Measurements from ENCODE around the gene SHISA8.
"Not testable (repeated sequence)": the region's sequence is repeated elsewhere in the genome, so short reads cannot be mapped to it uniquely, and the experiment has no call there.

The SHISA8 gene

GRCh38 chr22:41899110-41899509, 15.8 kb downstream of the SHISA8 start:
- DNase-seq (ENCODE audit: low read depth in 2 of 2) = no peak

DNA sequence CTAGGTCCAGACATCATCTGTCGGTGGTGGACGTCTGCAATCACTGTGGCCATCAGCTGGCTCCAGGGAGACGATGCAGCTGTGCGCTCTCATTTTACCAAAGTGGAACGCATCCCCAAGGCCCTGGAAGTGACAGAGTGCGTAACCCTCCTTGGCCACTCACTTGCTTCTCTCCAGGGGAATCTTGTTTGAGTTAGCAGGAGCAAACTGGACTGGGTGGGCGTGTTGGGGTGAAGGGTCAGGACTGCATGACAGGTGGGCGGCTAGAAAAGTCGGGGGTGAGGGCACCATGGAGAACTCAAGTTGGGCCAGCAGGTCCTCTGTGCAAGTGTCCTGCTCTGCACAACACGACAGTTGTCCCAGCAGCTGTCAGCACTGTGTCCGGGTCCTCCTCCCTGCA, 16.2 kb downstream of the SHISA8 start:
- no peak for DNase-seq (ENCODE audit: low read depth in 2 of 2)

DNA sequence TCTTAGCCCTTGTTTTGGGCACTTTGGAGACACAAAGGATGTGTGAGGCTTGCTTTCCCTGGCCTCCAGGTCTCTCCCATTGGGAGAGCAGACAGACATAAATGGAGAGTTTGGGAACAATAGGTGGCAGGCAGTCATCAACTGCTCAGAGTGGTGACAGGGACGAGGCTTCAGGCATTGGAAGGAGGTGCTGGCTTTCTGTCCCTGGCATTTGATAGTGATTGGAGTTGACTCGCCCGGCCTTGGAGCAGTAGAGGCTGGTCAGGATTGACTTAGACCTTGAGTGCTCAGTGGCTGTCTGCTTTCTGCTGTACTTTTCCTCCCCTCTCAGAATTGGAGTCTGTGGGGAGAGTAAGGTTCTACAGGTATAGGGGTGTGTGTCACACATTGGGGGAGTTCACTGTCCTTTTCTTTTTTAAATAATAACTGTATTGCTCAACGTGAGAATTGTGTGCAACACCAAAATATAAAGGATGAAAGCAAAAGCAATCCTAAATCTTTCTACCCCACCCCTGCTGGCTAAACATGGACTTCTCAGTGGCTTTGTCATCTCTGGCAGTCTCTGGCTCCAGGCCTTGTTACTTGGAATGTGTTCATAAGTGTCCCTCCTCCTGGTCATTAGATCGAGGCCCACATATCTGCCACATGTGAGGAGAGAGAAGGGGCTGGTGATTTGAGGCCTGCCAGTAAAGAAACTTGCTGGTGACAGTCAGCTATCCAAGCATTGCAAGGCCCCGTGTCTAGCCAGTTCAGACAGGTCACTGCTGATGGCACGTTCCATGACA, 21.1 kb downstream of the SHISA8 start:
- DNase-seq (ENCODE audit: low read depth in 2 of 2) = no peak

- no peak for DNase-seq (ENCODE audit: low read depth in 2 of 2)
Measured at GRCh38 chr22:41892721-41893120, 22.2 kb downstream of the SHISA8 start.

DNA sequence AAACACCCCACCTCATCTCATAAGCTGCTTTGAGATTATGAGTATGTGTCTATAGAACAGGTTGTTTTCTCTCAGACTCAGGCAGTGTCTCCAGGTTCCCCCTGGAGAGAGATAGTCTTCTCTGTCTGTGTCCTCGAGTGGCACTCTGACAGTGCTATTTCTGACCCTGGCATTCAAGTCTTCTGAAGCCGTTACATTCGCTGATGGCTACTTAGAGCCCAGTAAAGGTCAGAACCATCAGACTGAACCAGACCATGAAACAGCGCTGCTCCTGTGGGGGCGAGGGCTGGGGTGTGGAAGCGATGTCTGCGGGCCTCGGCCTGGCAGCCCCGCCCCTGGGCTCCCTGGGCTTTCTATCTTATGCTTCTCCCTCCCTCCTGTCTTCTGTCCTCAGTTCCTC, 23.5 kb downstream of the SHISA8 start:
- no peak for DNase-seq (ENCODE audit: low read depth in 2 of 2)

GRCh38 chr22:41888627-41889200, 26.2 kb downstream of the SHISA8 start:
- no peak for DNase-seq (ENCODE audit: low read depth in 2 of 2)

- DNase-seq (ENCODE audit: low read depth in 2 of 2) = no peak
Measured at GRCh38 chr22:41885516-41885915, 29.4 kb downstream of the SHISA8 start.

DNA sequence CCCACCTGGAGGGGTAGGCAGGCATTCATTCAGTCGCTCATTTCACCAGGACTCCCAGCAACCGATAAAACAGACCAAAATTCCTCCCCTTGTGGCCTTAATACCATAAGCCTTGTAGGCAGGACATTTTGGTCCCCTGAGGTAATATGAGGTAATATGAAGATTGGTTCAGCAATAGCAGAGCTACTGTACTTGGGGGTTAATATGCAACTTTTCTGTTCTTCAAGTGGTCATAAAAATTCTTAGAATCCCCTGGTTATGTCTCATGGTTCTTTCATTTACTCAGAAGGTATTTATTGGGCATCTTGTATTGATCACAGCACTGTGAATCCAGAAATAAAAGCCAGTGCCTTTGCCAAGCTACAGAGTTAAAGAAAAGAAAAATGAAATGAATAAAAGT, 29.8 kb downstream of the SHISA8 start:
- no peak for DNase-seq (ENCODE audit: low read depth in 2 of 2)

DNA sequence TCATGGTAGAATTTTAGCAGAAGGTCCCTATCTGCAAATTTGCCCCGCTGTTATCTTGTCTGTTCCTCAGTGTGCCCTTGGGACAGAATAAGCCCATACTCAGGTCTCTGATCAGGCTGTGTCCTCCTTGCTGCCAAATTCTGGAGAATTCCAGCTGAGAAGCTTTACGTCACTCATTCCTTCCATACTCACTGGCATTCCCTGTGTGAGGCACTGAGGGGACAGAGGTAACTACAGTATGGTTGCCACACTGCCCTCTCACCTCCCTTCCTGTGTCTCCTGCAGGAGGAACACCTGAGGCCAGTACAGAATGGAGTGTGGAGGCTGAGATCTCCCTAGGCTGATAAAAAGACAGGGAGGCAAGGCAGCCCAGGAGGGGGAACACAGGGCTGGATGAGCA, 31.5 kb downstream of the SHISA8 start:
- DNase-seq (ENCODE audit: low read depth in 2 of 2) = no peak

GRCh38 chr22:41880653-41881052, 34.2 kb downstream of the SHISA8 start:
- DNase-seq (ENCODE audit: low read depth in 2 of 2) = no peak

- no peak for DNase-seq (ENCODE audit: low read depth in 2 of 2)
Measured at GRCh38 chr22:41876675-41877074, 38.2 kb downstream of the SHISA8 start.

- DNase-seq (ENCODE audit: low read depth in 2 of 2) = no peak
Measured at GRCh38 chr22:41876275-41876674, 38.6 kb downstream of the SHISA8 start.

GRCh38 chr22:41875531-41876270, 39.2 kb downstream of the SHISA8 start:
- DNase-seq (ENCODE audit: low read depth in 2 of 2) = no peak

- no peak for DNase-seq (ENCODE audit: low read depth in 2 of 2)
Measured at GRCh38 chr22:41874090-41874489, 40.8 kb downstream of the SHISA8 start.

DNA sequence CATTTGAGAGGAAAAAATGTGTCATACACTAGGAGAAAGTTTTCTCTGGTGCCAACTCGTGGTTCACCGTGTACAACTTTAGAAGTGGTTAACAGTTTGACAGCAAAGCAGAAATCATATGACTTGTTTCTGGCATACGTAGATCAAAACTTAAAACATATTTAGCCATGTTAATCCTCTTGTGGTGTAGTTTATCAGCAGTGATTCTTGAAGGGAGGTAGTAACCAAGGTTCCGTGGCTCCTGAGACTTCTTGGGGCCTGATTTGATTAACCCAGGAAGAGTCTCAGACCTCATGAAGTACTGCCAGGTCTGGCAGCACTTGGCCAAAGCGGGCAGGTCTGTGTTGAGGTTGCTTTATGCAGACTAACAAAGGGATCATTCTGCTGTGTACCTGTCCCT, 41.5 kb downstream of the SHISA8 start:
- peak in 1 of 2 donors; percentile 7 for DNase-seq (ENCODE audit: low read depth in 2 of 2)

DNA sequence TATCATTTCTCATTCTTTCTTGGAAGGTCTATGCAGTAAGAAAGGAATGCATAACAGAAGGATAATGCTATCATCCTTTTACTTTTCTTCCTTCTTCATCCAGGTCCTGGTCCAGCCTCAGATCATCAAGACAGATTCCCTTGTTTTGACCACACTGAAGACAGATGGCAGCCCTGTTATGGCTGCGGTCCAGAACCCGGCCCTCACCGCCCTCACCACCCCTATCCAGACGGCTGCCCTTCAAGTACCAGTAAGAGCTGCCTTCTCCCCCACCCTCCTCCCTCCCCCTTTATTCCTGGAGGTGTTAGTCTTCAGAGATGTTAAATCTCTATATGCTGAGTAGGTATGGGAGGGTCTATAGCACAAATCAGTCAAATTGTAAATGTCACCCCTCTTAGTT, 44.1 kb downstream of the SHISA8 start:
- DNase-seq (ENCODE audit: low read depth in 2 of 2) = no peak

- DNase-seq (ENCODE audit: low read depth in 2 of 2) = not testable (repeated sequence)
Measured at GRCh38 chr22:41870081-41870480, 44.8 kb downstream of the SHISA8 start.

DNA sequence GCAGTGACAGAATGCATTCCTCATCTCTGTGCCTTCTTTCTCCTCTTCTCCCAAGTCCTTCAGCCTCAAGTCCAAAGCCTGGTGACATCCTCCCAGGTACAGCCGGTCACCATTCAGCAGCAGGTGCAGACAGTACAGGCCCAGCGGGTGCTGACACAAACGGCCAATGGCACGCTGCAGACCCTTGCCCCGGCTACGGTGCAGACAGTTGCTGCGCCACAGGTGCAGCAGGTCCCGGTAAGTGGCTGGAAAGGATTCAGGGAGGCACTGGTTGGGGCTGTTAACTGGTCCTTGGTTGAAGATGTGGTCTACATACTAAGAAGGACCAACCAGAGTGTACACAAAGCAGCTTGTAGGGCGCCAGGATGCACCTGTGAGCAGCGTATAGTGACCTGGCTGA, 46.3 kb downstream of the SHISA8 start:
- DNase-seq (ENCODE audit: low read depth in 2 of 2) = no peak

GRCh38 chr22:41863472-41863871, 51.4 kb downstream of the SHISA8 start:
- DNase-seq (ENCODE audit: low read depth in 2 of 2) = no peak

GRCh38 chr22:41862530-41863266, 52.2 kb downstream of the SHISA8 start:
- peak in 1 of 2 donors; percentile 28 for DNase-seq (ENCODE audit: low read depth in 2 of 2)

DNA sequence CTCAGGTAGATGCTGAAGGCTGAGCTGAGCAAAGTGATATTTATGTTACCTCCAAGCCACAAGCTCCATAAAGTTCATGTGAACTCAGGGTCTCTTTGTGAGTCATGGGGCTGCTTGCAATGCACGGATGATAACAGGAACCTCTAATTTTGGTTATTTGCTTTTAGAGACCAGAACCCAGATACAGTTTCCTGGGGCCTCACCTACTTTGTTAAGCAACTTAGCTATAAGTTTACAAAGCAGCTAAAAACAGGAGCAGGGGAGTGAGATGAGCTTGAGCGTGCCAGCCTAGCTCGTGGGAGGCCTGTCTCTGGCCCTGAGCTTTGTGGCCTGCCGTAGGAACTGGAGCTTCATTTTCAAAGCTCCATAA, 52.7 kb downstream of the SHISA8 start:
- DNase-seq (ENCODE audit: low read depth in 2 of 2) = peak; percentile 16 to 27

Measured in stimulated activated CD8-positive, alpha-beta memory T cell treated with anti-CD3 and anti-CD28 coated beads, Interleukin-7, amount 100 ng/mL, for 4 hours (primary cell).